ENCODE measurements around the gene NEUROG2. TPM values are rescaled to one million over a fixed set of nuclear protein-coding genes. Genes with fewer than 3 reads are reported as not detected.
"Not testable (repeated sequence)": the region's sequence is repeated elsewhere in the genome, so short reads cannot be mapped to it uniquely, and the experiment has no call there.

NEUROG2 gene
- polyA plus RNA-seq, 1 donor (not counting 4 experiments of a cell fraction or from before 2014, with no cell fraction given), result not detected

- Histone ChIP-seq H3K9ac (ENCODE audit: control insufficient read depth, extremely low read depth, insufficient read depth, low read length) (no peak overlapping the region), H2AFZ (ENCODE audit: control insufficient read depth, low read length) (no peak overlapping the region), H3K27me3 (ENCODE audit: control insufficient read depth, extremely low read depth, insufficient read depth, low read length) (peaks cover 19% of the 10 kb centered on the region), H3K79me2 (ENCODE audit: control insufficient read depth, insufficient read depth, low read length) (no peaks in the 10 kb centered on the region), H3K9me1 (ENCODE audit: control insufficient read depth, extremely low read depth, insufficient read depth, low read length) (no peaks in the 10 kb centered on the region), H3K36me3 (ENCODE audit: control insufficient read depth in 2 of 2, extremely low read depth in 1 of 2, insufficient read depth in 2 of 2, low read length in 2 of 2) (no peaks in the 10 kb centered on the region), H3K4me3 (ENCODE audit: control insufficient read depth in 2 of 3, extremely low read depth in 1 of 3, insufficient read depth in 2 of 3, low read depth in 1 of 3, low read length in 3 of 3) (no peak overlapping the region), H4K20me1 (ENCODE audit: control insufficient read depth, extremely low read depth, insufficient read depth, low read length) (no peaks in the 10 kb centered on the region), H3K9me3 (ENCODE audit: control insufficient read depth, low read depth, low read length) (no peaks in the 10 kb centered on the region), H3K4me1 (ENCODE audit: control insufficient read depth, extremely low read depth, insufficient read depth, low read length) (no peaks in the 10 kb centered on the region), H3K4me2 (ENCODE audit: control insufficient read depth, extremely low read depth, insufficient read depth, low read depth, low read length) (no peak overlapping the region), H3K27ac (ENCODE audit: control insufficient read depth, insufficient read depth, low read length) (no peak overlapping the region)
- TF ChIP-seq CTCF (optimal IDR thresholded peaks at IDR 0.05 in 1 of 3, IDR thresholded peaks at IDR 0.05 in 1 of 3, conservative IDR thresholded peaks at IDR 0.05 in 1 of 3; ENCODE audit: extremely low read depth in 1 of 3, insufficient read depth in 2 of 3, low read length in 3 of 3) (no peak), EZH2 (IDR thresholded peaks at IDR 0.05; ENCODE audit: low read length) (no peak)
- no peak for FAIRE-seq
- dilution Hi-C loops (cut with MboI; ENCODE audit: extremely low pct_ligation_motif_present, low sequenced_read_pairs), result no loop called here
- no peak for DNase-seq (ENCODE audit: low read depth, low spot score)
Measured at GRCh38 chr4:112502871-112503270, 13.1 kb downstream of the NEUROG2 start.

- Histone ChIP-seq H3K9me1 (ENCODE audit: control insufficient read depth, extremely low read depth, insufficient read depth, low read length) (no peaks in the 10 kb centered on the region), H3K27me3 (ENCODE audit: control insufficient read depth, extremely low read depth, insufficient read depth, low read length) (no peaks in the 10 kb centered on the region), H3K4me3 (ENCODE audit: control insufficient read depth in 2 of 3, extremely low read depth in 1 of 3, insufficient read depth in 2 of 3, low read depth in 1 of 3, low read length in 3 of 3) (no peak overlapping the region), H3K79me2 (ENCODE audit: control insufficient read depth, insufficient read depth, low read length) (no peaks in the 10 kb centered on the region), H3K27ac (ENCODE audit: control insufficient read depth, insufficient read depth, low read length) (no peak overlapping the region), H3K4me2 (ENCODE audit: control insufficient read depth, extremely low read depth, insufficient read depth, low read depth, low read length) (no peak overlapping the region), H2AFZ (ENCODE audit: control insufficient read depth, low read length) (no peak overlapping the region), H3K9me3 (ENCODE audit: control insufficient read depth, low read depth, low read length) (no peaks in the 10 kb centered on the region), H3K9ac (ENCODE audit: control insufficient read depth, extremely low read depth, insufficient read depth, low read length) (no peak overlapping the region), H3K36me3 (ENCODE audit: control insufficient read depth in 2 of 2, extremely low read depth in 1 of 2, insufficient read depth in 2 of 2, low read length in 2 of 2) (no peaks in the 10 kb centered on the region), H4K20me1 (ENCODE audit: control insufficient read depth, extremely low read depth, insufficient read depth, low read length) (no peaks in the 10 kb centered on the region), H3K4me1 (ENCODE audit: control insufficient read depth, extremely low read depth, insufficient read depth, low read length) (no peaks in the 10 kb centered on the region)
- FAIRE-seq (no peak), DNase-seq (ENCODE audit: low read depth, low spot score) (no peak)
- dilution Hi-C loops (cut with MboI; ENCODE audit: extremely low pct_ligation_motif_present, low sequenced_read_pairs), result no loop called here
- TF ChIP-seq CTCF (optimal IDR thresholded peaks at IDR 0.05 in 1 of 3, IDR thresholded peaks at IDR 0.05 in 1 of 3, conservative IDR thresholded peaks at IDR 0.05 in 1 of 3; ENCODE audit: extremely low read depth in 1 of 3, insufficient read depth in 2 of 3, low read length in 3 of 3) (no peak), EZH2 (IDR thresholded peaks at IDR 0.05; ENCODE audit: low read length) (no peak)
Measured at GRCh38 chr4:112492321-112492720, 23.7 kb downstream of the NEUROG2 start.

DNA sequence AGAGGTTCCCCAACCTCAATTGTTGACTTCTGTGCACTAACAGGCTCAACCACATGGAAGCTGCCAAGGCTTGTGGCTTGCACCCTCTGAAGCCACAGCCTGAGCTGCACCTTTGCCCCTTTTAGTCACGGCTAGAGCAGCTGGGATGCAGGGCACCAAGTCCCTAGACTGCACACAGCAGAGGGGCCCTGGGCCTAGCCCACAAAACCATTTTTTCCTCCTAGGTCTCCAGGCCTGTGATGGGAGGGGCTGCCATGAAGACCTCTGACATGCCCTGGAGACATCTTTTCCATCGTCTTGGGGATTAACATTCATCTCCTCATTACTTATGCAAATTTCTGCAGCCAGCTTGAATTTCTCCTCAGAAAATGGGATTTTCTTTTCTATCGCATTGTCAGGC lies 25.2 kb downstream of the NEUROG2 start:
- H3K4me2 ChIP-seq (ENCODE audit: control insufficient read depth, extremely low read depth, insufficient read depth, low read depth, low read length); DNase-seq (ENCODE audit: low read depth, low spot score); H3K27ac ChIP-seq (ENCODE audit: control insufficient read depth, insufficient read depth, low read length); H3K9me3 ChIP-seq (ENCODE audit: control insufficient read depth, low read depth, low read length); H3K27me3 ChIP-seq (ENCODE audit: control insufficient read depth, extremely low read depth, insufficient read depth, low read length); H3K4me1 ChIP-seq (ENCODE audit: control insufficient read depth, extremely low read depth, insufficient read depth, low read length); H3K79me2 ChIP-seq (ENCODE audit: control insufficient read depth, insufficient read depth, low read length); H4K20me1 ChIP-seq (ENCODE audit: control insufficient read depth, extremely low read depth, insufficient read depth, low read length); H3K9ac ChIP-seq (ENCODE audit: control insufficient read depth, extremely low read depth, insufficient read depth, low read length); dilution Hi-C loops (cut with MboI; ENCODE audit: extremely low pct_ligation_motif_present, low sequenced_read_pairs); H3K4me3 ChIP-seq (ENCODE audit: control insufficient read depth in 2 of 3, extremely low read depth in 1 of 3, insufficient read depth in 2 of 3, low read depth in 1 of 3, low read length in 3 of 3); FAIRE-seq; H3K36me3 ChIP-seq (ENCODE audit: control insufficient read depth in 2 of 2, extremely low read depth in 1 of 2, insufficient read depth in 2 of 2, low read length in 2 of 2); H2AFZ ChIP-seq (ENCODE audit: control insufficient read depth, low read length); H3K9me1 ChIP-seq (ENCODE audit: control insufficient read depth, extremely low read depth, insufficient read depth, low read length): not testable (repeated sequence)

Data from keratinocyte (primary cell).